ENCODE data around the gene PDLIM7.
A peak's percentile ranks its signal among the peaks of the same experiment; 100 is the strongest.
"Not testable (repeated sequence)": the region's sequence is repeated elsewhere in the genome, so short reads cannot be mapped to it uniquely, and the experiment has no call there.

The PDLIM7 gene

DNA sequence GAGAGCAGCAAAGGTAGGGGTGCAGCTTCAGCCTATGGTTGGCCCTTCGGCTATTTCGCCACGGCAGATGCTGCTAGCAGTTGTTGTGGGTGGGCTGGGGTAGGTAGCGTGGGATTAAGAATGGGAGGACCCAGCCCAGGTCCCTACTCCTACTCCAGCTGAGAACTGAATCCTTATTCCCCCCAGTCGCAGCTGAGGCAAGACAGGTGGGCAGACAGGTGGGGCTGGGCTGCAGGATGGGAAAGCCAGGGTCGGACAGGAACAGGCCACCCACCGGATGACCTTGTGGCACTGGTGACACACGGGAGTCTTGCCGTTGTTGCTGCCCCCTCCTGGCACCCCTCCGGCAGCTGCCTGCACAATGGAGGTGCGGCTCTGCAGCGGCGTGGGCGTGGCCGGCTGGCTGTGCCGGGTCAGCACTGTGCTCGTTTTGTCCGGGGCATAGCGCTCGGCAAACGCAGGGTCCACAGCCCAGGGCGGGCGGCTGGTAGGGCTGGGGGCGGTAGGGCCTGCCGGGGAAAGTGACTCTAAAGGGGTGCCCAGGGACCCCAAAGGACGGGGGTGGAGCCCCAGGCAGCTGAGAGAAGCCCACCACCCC, 8.2 kb downstream of the PDLIM7 start:
- DNase-seq, result no peak

DNA sequence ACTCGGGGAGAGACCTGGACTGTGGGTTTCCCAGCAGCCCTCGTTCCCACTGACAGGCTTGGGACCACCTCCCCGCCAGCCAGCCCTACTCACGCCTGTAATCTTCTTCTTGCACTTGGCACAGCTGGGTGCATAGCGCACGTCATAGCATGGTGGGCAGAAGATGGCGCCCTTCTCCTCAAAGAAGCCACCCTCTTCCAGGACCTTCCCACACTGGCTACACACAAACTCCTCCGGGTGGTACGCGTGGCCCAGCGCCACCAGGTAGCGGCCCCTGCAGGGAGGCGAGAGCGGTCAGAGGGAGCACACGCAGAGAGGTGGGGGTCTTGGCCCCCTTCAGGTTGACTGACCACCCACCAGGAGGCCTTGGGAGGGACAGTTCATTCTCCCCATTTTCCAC, 9.4 kb downstream of the PDLIM7 start:
- DNase-seq, result no peak

DNA sequence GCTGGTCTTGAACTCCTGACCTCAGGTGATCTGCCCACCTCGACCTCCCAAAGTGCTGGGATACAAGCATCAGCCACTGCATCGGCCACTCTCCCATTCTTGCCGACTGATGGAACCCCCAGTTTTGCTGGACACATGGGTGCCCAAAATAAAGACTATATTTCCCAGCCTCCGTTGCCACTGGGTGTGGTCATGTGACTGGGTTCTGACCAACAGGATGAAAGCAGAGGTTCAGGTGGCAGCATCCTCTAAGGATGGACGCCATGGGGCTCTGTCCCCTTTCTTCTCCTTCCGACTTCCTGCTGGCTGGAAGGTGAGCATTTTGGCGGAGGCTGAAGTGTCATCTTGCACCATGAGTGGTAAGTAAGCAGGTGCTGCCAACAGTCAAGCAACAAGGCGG, 10.3 kb downstream of the PDLIM7 start:
- no peak for DNase-seq

DNA sequence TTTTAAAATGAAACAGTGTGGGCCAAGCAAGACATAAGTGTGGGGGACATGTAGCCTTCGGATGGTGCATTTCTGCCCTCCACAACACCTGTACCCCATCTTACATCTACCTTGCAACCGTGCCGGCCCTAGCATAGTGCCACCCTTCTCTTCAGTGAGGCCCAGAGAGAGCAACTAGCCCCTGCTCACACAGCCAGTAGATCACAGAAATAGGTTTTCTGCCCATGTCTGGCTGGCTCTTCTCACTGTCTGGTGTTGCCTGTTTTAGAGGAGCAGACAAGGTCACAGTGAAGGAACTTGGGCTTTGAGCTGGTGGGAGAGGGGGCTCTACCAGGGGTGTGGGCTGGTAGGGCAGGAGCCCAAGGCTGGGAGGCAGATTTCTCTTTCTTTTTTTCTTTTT, 11.1 kb downstream of the PDLIM7 start:
- no peak for DNase-seq

DNA sequence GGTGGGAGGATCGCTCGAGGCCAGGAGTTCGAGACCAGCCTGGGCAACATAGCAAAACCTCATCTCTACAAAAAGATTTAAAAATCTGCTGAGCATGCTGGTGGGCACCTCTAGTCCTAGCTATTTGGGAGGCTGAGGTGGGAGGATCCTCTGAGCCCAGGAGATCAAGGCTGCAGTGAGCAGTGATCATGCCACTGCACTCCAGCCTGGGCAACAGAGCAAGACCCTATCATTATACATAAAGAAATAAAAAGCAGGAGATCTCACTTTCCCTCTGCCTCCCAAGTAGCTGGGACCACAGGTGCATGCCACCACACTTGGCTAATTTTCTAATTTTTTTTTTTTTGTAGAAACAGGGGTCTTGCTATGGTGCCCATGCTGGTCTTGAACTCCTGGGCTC, 11.7 kb downstream of the PDLIM7 start:
- DNase-seq, result not testable (repeated sequence)

DNA sequence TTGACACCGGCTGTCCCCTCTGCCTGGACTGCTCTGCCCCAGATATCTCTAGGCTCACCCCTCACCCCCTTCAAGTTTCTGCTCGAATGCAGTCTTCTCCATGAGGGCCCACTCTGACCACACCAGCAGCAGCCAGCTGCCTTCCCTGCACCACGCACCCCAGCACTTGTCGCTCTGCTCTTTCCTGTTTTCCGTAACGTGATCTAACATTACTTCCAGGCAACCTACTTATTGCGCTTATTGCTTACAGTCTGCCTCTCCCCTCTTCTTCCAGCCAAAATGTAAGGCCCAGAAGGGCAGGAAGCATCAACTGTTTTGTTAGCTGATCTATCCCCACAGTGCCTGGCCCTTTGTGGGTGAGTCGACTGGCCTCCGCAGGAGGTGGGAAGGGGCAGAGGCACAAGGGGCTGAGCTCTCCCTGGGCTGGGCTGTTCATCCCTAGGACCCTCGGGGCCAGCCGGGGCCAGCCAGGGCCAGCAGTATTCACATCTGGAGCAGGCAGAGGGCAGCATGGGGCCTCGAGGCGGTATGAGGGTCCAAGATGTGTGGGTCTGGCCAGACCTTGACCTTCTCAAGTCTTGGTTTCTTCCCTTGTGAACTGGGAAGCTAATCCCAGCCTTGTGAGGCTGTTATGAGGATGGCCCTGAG, 12.4 kb downstream of the PDLIM7 start:
- DNase-seq, result no peak

DNA sequence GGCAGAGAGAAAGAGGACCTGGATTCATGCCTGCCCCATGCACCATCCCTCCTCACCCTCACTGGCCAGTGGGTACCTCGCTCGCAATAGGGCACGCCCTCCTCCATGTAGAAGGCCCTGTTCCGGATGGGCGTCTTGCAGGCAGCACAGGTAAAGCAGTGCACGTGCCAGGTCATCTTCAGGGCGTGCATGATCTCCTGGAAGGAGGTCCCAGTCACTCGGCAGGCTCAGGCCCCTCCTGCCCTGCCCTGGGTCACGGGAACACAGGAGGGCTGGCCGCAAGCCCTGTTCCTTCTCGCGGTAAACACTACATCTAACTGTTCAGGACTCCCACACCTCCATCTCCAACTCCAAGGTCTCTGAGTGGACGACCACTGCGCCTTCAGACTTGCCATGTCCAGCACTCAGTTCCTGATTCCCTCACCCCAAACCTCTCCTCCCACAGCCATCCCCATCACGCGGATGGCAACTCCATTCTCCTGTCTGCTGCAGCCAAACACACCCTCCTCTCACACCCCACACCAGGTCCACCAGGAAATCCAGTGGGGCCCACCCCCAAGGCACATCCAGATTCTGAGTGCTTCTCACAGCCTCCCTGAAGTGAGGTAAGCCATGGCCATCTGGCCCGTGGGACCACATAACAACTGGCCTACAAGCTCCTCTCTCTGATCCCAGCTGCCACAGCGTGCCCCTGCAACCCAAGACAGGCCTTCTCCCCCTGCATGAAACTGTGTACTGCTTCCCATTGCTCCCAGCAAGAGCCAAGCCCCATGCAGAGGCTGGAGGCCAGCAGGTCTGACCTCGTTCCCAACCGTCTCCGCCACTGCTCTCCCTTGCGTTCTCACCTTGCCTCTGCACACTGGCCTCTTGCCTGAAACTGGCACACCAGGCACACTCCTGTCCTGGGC, 13.2 kb downstream of the PDLIM7 start:
- DNase-seq, result no peak

DNA sequence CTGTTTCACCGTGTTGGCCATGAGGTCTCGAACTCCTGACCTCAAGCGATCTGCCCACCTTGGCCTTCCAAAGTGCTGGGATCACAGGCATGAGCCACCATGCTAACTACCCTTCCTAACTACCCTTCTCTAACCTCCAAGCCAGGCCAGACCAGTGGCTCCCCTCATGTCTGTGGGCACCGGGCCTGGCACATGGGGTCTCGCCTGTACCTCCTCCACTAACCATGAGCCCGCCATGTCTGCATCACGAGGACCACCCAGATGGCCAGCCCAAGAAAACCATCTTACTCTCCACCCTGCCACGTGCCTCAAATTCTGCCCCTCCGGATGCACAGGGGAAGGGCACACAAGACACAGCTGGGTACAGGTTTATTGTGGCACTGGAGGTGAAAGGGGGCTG, 14.4 kb downstream of the PDLIM7 start:
- no peak for DNase-seq

DNA sequence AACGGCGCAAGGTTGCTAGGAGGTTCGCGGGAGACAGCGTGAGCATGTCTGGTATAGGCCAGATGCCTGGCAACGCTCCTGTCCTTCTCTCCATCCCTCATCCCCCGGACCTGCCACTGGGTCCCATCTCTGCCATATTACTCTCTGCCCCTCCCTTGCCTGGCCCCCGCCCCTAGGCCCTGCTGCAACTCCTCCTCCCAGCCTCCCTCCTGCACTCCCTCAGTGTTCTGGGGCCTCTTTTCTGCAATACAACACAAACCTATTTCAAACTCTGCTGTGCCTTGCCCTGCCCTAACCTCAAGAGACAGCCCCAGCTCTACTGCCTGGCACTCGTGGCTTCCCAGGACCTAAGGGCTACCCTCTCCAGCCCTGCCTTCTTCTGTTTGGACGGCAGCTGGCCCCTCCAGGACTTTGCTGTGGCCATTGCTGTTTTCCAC, 15.0 kb downstream of the PDLIM7 start:
- DNase-seq, result no peak

DNA sequence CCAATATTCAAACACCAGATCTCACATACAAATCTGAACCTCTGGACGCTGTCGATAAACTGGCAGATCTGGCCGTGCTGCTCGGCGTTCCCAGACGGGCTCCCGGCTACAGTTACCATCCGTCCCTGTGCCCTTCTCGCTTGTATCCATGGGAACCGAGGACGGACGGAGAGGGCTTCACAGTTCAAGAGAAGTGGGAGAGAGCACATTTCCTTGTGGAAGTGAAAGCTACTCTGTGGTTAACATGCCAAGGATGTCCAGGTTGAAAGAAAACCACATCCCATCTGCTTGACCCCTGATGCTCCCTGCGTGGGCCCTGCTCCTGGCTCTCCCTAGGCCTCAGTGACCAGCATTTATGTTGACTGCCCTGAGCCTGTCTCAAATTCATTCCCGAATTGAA, 17.6 kb downstream of the PDLIM7 start:
- no peak for DNase-seq

DNA sequence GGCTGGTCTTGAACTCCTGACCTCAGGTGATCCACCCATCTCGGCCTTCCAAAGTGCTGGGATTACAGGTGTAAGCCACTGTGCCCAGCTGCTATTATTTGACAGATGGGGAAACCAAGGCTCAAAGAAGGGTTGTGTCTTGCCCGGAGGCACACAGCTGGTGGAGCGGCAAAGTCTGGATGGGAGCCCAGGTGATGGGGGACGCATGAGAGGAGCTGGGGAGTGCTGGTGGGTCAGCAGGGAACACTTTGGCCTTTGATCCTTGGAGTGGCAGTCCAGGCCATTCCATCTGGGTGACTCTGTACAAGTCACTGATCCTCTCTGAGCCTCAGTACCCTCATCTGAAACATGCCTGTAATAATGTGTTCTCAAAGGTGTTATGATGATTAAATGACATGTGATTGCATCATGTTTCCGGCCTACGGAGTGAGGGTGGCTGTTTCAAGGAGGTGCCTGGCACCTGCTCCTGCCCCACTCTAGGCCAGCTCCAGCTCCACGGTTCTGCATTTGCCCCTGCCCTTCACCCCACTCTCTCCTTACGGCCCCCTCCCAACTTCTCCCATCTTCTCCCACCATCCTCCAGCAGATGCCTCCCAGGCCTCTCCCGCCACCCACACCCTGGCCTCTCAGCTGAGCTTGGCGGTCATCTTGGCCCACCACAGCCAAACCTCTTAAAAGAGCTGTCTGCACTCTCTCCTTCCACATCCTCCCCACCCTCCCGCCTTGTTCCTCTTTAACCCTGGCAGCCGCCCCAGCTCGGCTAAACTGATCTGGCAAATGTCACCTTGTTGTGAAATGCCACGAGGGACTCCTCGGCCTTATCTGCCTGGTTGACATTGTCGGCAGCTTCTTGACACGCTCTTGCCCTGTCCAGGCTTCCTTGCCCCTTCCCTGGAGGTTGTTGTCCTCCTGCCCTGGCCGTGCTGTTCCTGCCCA, 18.4 kb downstream of the PDLIM7 start:
- DNase-seq, result peak; percentile 67

DNA sequence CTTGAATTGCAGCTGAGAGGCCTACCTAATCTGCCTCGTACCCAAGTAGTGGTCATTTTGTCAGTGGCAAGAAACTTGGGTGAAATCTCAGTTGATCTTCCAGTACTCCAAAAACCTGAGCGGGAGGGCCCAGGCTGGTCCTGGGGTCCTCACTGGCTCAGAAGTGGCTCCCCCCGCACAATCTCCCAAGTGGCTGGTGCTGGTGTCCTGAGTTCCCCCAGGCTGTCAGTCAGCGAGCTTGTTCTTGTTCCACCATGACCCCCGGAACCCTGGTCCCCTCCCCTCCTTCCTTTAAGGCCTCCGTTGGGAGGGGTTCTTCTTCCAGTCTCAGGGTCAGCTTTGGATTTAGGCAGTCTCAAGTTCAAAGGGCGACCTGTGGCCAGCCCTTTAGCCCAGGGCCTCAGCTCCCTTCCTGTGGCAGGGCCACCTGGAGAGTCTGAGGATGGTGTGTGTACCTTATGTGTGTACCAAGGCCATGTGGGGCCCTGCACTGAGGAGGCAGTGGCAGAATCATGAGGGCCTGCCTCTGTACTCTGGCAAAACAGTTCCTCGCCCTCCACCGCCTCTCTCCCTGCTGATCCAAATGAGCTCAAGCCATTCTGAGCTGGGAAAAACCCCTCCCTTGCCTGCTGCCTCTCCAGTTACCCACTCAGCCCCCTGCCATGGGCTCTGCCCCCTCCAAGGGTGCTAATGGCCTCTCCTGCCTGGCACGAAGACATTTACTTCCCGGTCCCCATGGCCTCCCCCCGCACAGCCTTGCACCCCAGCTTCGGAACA, 19.5 kb downstream of the PDLIM7 start:
- no peak for DNase-seq

DNA sequence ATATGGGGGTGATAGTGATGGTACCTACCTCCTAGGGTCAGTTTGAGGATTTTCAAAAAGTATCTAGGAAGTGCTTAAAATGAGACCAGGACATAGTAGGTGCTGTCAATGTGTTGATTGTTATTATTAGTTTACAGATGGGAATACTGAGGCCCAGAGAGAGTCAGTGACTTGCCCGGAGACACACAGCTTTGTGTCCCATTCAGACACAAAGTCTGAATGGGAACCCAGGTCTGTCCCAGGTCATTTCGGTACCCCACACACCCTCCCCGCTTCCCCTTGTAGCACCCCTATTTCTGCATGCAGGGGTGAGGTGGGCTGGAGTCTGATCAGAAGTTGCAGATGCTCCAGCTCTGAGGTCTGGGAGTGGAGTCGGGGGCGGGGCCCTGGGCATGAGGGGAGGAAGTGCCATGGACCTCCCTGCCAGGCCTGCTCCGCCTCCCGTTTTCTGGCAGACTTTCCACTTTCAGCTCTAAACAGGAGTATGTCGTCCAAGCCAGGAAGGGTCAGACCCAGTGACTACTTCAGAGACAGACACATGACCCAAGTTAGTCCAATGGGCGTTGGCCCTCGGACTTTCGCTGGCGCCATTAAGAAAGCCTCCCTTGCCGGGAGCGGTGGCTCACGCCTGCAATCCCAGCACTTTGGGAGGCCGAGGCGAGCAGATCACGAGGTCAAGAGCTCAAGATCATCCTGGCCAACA, 20.7 kb downstream of the PDLIM7 start:
- DNase-seq, result no peak

DNA sequence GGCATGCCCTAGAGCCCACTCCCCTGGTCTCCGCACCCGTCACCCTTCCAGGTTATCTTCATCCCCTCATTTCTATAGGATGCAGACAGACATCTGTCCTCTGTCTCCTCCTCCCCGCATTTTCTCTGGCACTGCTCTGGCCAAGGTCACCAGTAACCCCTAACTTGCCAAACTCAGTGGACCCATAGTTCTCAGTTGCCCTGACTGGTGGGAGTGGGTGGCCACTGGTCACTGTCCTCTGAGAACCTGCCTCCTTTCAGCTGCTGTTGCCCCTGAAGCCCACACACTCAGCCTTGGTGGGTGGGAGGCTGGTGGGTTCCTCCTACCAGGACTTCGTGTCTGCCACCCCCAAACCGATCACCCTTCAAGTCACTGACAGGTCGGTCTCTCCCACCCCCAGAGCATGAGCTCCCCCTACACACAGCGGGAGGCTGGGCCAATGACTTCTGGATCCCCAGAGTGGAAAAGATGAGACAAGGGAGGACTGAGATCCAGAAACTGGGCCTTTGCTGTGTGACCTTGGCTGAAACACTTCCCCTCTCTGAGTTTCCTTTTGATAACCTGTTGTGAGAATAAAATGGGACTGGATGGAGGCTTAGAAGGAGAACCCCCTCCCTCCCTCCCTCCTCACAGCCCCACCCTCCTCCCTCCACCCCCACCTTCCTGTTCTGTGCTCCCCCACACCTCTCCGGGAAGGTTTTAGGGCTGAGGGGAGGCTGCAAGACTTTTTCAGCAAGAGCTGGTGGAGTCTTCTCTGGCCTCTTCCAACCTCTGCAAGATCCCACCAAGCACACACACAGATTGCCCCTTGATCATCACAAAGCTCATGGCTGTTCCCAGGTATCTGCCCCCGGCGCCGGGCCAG, 21.6 kb downstream of the PDLIM7 start:
- no peak for DNase-seq

DNA sequence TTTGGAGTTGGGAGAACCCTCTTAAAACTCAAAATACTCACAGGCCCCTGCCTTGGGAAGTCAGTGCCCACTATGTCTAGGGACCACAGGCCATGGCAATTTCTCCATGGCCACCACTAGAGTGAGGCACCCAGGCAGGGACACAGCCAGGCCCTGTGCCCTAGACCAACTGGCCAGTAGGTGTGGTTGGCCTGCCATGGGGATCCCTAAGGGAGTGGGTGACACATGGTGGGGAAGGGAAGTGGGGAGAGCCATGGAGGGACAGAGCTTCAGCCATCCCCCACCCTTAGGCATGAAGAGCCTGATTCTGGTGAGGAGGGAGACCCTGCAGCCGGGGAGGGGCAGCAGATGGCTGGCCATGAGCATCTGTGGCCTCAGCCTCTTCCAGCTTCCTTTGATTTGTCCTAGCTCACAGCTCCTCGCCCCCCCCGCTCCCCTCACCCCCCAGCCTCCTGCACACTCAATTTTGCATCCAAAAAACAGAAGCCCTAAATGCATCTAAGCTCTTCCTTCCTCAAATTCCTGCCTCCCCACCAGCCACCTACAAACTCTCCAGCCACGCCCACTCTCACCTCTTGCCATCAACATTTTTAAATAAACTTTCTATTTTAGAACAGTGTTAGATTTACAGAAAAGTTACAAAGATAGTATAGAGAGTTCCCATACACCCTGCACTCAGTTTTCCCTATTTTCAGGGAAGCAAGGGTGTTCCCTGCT, 22.4 kb downstream of the PDLIM7 start:
- DNase-seq, result no peak

DNA sequence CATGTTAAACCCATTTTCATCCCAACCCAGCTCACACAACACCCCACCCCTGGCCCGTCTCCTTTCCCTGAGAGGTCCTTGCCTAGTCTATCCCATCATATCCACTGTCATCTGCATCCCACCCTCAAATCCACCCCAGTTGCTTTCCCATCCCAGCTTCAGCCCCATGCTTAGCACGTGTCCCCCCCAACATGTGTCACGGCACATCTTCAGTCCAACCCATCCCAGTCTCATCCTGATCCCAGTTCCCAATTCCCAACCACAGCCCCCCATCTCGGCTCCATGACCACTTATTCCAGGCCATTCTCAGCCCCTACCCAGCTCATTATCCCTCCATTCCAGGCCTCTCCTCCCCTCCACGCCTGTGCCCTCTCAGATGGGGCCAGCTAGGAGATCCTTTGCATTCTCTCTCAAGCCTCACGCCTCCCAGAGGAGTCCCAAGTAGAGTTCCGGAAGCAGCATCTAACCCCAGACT, 23.4 kb downstream of the PDLIM7 start:
- no peak for DNase-seq

DNA sequence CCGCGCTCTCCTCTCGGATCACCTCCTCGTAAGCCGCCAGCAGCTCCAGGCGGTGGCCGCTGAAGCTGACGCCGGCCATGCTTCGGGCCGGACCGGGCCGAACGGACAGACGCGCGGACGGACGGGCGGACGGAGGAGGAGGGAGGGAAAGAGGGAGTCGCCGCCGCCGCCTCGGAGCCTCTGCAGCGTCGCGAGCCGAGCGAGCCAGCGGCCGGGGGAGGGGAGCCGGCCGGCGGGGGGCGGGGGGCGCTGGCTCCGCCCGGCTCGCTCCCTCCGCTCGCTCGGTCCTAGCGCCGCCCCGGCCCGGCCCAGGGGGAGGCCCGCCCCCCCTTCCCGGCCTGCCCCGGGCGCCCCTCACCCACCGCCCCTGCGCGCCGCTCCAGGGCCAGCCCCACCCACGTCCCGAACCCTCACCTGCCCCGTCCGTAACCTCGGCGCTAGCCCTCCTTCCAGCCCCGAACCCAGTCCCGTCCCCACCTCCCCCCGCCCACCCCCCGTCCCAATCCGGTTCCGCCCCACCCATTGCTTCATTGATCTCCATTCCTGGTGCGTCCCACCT, 23.9 kb downstream of the PDLIM7 start, which contains the start of gene DBN1:
Gene DBN1, minus strand, starts transcription at position 192 of the 559 bp plus-strand sequence. Its CDS starts 113 bp downstream, at position 79.
- peak; percentile 85 for DNase-seq

DNA sequence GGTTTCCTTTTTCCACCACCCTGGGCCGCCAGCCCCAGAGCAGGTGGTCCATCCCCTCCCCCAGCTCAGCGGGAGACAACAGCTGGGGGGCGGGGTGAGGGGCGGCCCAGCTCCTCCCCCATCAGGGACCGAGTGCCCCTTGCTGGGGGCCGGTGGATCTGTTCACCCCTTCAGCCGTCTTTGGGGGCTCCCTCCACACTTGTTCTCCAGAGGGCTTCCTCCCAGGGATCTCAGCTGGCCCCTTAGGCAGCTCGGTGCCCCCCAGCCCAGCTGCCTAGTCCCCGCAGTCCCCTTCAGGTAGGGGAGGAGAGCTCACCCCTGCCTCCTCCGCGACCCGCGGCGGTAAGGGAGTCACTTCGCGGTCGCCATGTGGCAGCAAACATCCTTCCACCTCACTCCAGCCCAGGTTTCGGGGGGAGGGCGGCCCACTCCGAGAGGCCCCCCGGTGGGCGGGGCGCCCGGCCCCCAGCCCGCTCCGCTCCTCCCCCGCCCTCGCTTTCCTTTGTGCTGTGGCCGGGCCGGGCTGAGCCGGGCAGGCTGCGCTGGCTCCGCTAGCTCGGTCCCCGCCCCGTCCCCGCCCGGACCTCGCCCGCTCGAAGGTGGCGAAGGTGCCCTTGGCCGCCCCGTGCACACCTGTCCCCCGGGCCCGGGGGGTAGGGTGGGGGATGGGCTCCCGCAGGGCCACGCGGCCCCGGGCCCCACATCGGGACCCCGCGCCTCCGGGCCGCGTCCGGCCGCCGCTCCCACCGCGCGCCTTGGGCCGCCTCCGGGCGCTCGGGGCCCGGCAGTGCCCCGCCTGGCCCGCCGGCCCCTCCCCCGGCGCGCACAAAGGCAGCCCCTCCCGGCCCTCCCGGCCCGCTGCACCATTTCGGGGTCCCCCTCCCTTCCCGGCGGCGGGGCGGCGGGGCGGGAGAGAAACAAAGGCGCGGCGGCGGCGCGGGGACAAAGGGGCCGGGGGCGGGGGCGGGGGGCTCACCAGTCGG, 24.7 kb downstream of the PDLIM7 start:
- peak; percentile 76 for DNase-seq

All from right forelimb (tissue), 1 donor.